Measurements from ENCODE around the gene HAS3. TPM values are rescaled to one million over a fixed set of nuclear protein-coding genes. Genes with fewer than 3 reads are reported as not detected.

Gene HAS3
- total RNA-seq, 1 experiment from 2014 or later, result 140 TPM

GRCh38 chr16:69119536-69119935, 14.1 kb downstream of the HAS3 start:
- Histone ChIP-seq H3K36me3 (ENCODE audit: control insufficient read depth in 1 of 2, insufficient read depth in 2 of 2, low read length in 2 of 2) (peaks cover 38 to 70% of the 10 kb centered on the region in 2 experiments), H3K27me3 (ENCODE audit: insufficient read depth, low read length) (no peaks in the 10 kb centered on the region), H3K9me3 (ENCODE audit: control insufficient read depth in 1 of 2, insufficient read depth in 1 of 2, low read depth in 1 of 2, low read length in 2 of 2) (no peaks in the 10 kb centered on the region), H3K9me2 (ENCODE audit: insufficient read depth) (no peaks in the 10 kb centered on the region), H3K79me2 (ENCODE audit: insufficient read depth, low read length) (peaks cover 55% of the 10 kb centered on the region), H3K4me1 (ENCODE audit: control insufficient read depth in 1 of 2, insufficient read depth in 2 of 2, low read length in 2 of 2) (peaks cover 0 to 10% of the 10 kb centered on the region in 2 experiments; a peak in 2 of 4 replicates), H3K27ac (ENCODE audit: low read depth, low read length) (no peak overlapping the region), H3K4me3 (replicated peaks in 1 of 2; ENCODE audit: low read depth in 1 of 2, low read length in 2 of 2) (no peak overlapping the region), H2AFZ (ENCODE audit: low read depth, low read length, poor library complexity, severe bottlenecking) (no peak overlapping the region), H3K9ac (ENCODE audit: low read length) (no peak overlapping the region), H3K4me2 (ENCODE audit: low read length) (no peak overlapping the region), H4K20me1 (ENCODE audit: insufficient read depth) (peaks cover 11% of the 10 kb centered on the region; the same call in 1 of the 2 replicates)
- ChIA-PET RAD21 (ENCODE audit: low non-redundant PET in 1 of 2, low total read pairs in 2 of 2, uncharacterized antibody in 2 of 2, unreplicated experiment in 2 of 2) (no interaction called here), CTCF (no interaction called here), POLR2A (no interaction called here)
- intact Hi-C loops (cut with micrococcal nuclease), result no loop called here
- no peak for TF ChIP-seq REST (IDR thresholded peaks at IDR 0.05; ENCODE audit: low read depth)
- TF ChIP-seq, protein P1, sequence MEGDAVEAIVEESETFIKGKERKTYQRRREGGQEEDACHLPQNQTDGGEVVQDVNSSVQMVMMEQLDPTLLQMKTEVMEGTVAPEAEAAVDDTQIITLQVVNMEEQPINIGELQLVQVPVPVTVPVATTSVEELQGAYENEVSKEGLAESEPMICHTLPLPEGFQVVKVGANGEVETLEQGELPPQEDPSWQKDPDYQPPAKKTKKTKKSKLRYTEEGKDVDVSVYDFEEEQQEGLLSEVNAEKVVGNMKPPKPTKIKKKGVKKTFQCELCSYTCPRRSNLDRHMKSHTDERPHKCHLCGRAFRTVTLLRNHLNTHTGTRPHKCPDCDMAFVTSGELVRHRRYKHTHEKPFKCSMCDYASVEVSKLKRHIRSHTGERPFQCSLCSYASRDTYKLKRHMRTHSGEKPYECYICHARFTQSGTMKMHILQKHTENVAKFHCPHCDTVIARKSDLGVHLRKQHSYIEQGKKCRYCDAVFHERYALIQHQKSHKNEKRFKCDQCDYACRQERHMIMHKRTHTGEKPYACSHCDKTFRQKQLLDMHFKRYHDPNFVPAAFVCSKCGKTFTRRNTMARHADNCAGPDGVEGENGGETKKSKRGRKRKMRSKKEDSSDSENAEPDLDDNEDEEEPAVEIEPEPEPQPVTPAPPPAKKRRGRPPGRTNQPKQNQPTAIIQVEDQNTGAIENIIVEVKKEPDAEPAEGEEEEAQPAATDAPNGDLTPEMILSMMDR (IDR thresholded peaks at IDR 0.05 in 2 of 3, conservative IDR thresholded peaks at IDR 0.05 in 1 of 3; ENCODE audit: borderline replicate concordance in 1 of 3, insufficient read depth in 1 of 3, low read depth in 2 of 3, low read length in 2 of 3), result no peak
- no peak for TF ChIP-seq SIN3A (IDR thresholded peaks at IDR 0.05; ENCODE audit: low read depth)
- TF ChIP-seq ELF1 (IDR thresholded peaks at IDR 0.05; ENCODE audit: borderline replicate concordance, low read depth), result no peak
- TF ChIP-seq EZH2 (IDR thresholded peaks at IDR 0.05), result no peak
- TF ChIP-seq EGR1 (IDR thresholded peaks at IDR 0.05; ENCODE audit: low read depth), result no peak
- no peak for TF ChIP-seq SP1 (IDR thresholded peaks at IDR 0.05; ENCODE audit: low read depth)
- TF ChIP-seq POLR2AphosphoS5 (IDR thresholded peaks at IDR 0.05; ENCODE audit: low read depth, low read length), result no peak
- no peak for TF ChIP-seq SRF (IDR thresholded peaks at IDR 0.05; ENCODE audit: low read depth)
- TF ChIP-seq POLR2A (IDR thresholded peaks at IDR 0.05; ENCODE audit: borderline replicate concordance, extremely low read depth, insufficient read depth, insufficient read length), result no peak
- no peak for TF ChIP-seq FOSL1 (IDR thresholded peaks at IDR 0.05; ENCODE audit: low read depth)
- no peak for TF ChIP-seq YY1 (IDR thresholded peaks at IDR 0.05; ENCODE audit: extremely low read depth, insufficient replicate concordance, low read depth, low read length)
- no TSS peak for BruUV-seq (replicated peaks)
- DNase-seq (ENCODE audit: low read depth, low spot score) (no peak), ATAC-seq (no peak)

All from HCT116 (cell line).